HuH-7.5 (cell line): ENCODE measurements around the gene ATXN7.

ENCODE experiments used
- DNase-seq: peaks from one replicate; pipeline ENCODE4 v3.0.0; 2011; ENCODE audit warnings: low spot score

ATXN7 gene

GRCh38 chr3:63864965-63865327 is 1.3 kb downstream of the ATXN7 start:
- peak; percentile 38 for DNase-seq

- no peak for DNase-seq
Observed at GRCh38 chr3:63867225-63867624, 3.6 kb downstream of the ATXN7 start.

GRCh38 chr3:63869940-63870614 is 6.4 kb downstream of the ATXN7 start:
- DNase-seq = no peak

- no peak for DNase-seq
Observed at GRCh38 chr3:63870615-63871005, 6.9 kb downstream of the ATXN7 start.

- no peak for DNase-seq
Observed at GRCh38 chr3:63872135-63872924, 8.7 kb downstream of the ATXN7 start.

- no peak for DNase-seq
Observed at GRCh38 chr3:63874769-63875168, 11.1 kb downstream of the ATXN7 start.

GRCh38 chr3:63875510-63875909 is 11.8 kb downstream of the ATXN7 start:
- no peak for DNase-seq

GRCh38 chr3:63876260-63876659 is 12.6 kb downstream of the ATXN7 start:
- DNase-seq = no peak

GRCh38 chr3:63877737-63878393 is 14.2 kb downstream of the ATXN7 start:
- DNase-seq = no peak

- no peak for DNase-seq
Observed at GRCh38 chr3:63878394-63879060, 14.9 kb downstream of the ATXN7 start.

- no peak for DNase-seq
Observed at GRCh38 chr3:63880653-63881052, 17.0 kb downstream of the ATXN7 start.

GRCh38 chr3:63886858-63887257 is 23.2 kb downstream of the ATXN7 start:
- no peak for DNase-seq

GRCh38 chr3:63891518-63891917 is 27.9 kb downstream of the ATXN7 start:
- DNase-seq = no peak

GRCh38 chr3:63892773-63893352 is 29.2 kb downstream of the ATXN7 start:
- no peak for DNase-seq

GRCh38 chr3:63895422-63896189 is 31.9 kb downstream of the ATXN7 start:
- no peak for DNase-seq

GRCh38 chr3:63896332-63897030 is 32.8 kb downstream of the ATXN7 start:
- no peak for DNase-seq

- no peak for DNase-seq
Observed at GRCh38 chr3:63900010-63900409, 36.3 kb downstream of the ATXN7 start.

- no peak for DNase-seq
Observed at GRCh38 chr3:63900459-63900858, 36.8 kb downstream of the ATXN7 start.

GRCh38 chr3:63905731-63906620 is 42.3 kb downstream of the ATXN7 start:
- no peak for DNase-seq
